Heart left ventricle (tissue), 13 donors: Measurements from ENCODE around the gene CELA1.

Source experiments
- POLR2A ChIP-seq, 2 donors: fragments of 450-650 bp; IDR thresholded peaks; one replicate each; pipeline ENCODE4 v1.6.1; 2017; ENCODE audit warnings: antibody characterized with exemption in 2 of 2, mild to moderate bottlenecking in 2 of 2, moderate library complexity in 2 of 2
- TF ChIP-seq, protein P1 (sequence below), 12 donors: fragments of 200-600 bp; sonication (generic) in 4 of 12; IDR thresholded peaks; one replicate each; pipeline versions ENCODE4 v1.5.0 to v1.8.0; 2018 to 2022; ENCODE audit warnings: antibody characterized with exemption in 12 of 12, mild to moderate bottlenecking in 5 of 12
- donor health status: ischemic (EF 13 %, LVEDD 7.1; RV severe dilation, severe dysfunction).
- donor health status: DM: no; HTN: yes; CAD: no.
- donor health status: DM: no; HTN: no; CAD: no.
- donor health status: ischemic (EF 25% LVEDD 6.9; RV normal size, moderate dysfunction).
- donor health status: ischemic (EF 25% LVEDD 5.7; RV mildly dilated, moderate dysfunction).
- donor health status: ischemic (EF 35%, LVEDD 5.7; RV mildly dilated, moderate dysfunction).
- donor health status: nonischemic (EF 11% LVEDD 7.7; RV severe dilation, severe dysfunction).
- donor health status: DM: yes; HTN: yes; CAD: no.
- donor health status: PGD.
- donor health status: ischemic (EF 29% LVEDD 5.4; RV normal size, mild dysfunction).
- donor health status: nonischemic (EF 23%, LVEDD 6.1; RV moderate dilation, normal function).

DNA sequence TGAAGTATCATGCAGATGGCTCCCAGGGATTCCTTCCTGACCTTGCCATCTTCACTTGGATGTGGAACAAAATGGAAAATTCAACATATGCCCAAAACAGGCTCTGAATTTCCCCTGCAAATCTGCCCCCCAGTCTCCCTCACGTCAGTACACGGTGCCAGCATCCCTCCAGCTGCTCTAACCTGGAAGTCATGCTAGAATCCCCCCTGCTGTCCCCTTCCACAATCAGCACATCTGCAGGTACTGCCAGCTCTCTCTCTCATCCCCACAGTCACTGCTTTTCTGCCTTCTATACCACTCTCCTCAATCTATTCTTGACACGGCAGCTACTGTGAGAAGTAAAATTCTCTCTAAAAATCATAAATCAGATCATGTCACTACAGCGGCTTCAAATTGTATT lies 23.1 kb upstream of the CELA1 start:
- TF ChIP-seq, protein P1, sequence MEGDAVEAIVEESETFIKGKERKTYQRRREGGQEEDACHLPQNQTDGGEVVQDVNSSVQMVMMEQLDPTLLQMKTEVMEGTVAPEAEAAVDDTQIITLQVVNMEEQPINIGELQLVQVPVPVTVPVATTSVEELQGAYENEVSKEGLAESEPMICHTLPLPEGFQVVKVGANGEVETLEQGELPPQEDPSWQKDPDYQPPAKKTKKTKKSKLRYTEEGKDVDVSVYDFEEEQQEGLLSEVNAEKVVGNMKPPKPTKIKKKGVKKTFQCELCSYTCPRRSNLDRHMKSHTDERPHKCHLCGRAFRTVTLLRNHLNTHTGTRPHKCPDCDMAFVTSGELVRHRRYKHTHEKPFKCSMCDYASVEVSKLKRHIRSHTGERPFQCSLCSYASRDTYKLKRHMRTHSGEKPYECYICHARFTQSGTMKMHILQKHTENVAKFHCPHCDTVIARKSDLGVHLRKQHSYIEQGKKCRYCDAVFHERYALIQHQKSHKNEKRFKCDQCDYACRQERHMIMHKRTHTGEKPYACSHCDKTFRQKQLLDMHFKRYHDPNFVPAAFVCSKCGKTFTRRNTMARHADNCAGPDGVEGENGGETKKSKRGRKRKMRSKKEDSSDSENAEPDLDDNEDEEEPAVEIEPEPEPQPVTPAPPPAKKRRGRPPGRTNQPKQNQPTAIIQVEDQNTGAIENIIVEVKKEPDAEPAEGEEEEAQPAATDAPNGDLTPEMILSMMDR (IDR thresholded peaks at IDR 0.05), result no peak
- no peak for TF ChIP-seq POLR2A (IDR thresholded peaks at IDR 0.05)
